Mammary epithelial cell (primary cell): ENCODE measurements around the gene SRSF10.

ENCODE experiments used
- CTCF ChIP-seq, 2 donors: IDR thresholded peaks in 1 of 2; conservative IDR thresholded peaks in 1 of 2; 2 replicates each; pipeline ENCODE4 v1.5.1; 2011 to 2012; ENCODE audit warnings: inconsistent platforms in 2 of 2, low read length in 2 of 2, mild to moderate bottlenecking in 2 of 2, control low read depth in 1 of 2, low read depth in 1 of 2; ENCODE audit not compliant: insufficient read depth in 1 of 2; ENCODE audit errors: extremely low read depth in 1 of 2
- EZH2 ChIP-seq: IDR thresholded peaks from 2 replicates; pipeline ENCODE4 v1.6.1; 2012; ENCODE audit warnings: low read length, inconsistent platforms, borderline replicate concordance

- TF ChIP-seq EZH2 (no peak), CTCF (conservative IDR thresholded peaks at IDR 0.05 in 1 of 2, IDR thresholded peaks at IDR 0.05 in 1 of 2; ENCODE audit: extremely low read depth in 1 of 2, insufficient read depth in 1 of 2, low read depth in 1 of 2, low read length in 2 of 2) (no peak)
Observed at GRCh38 chr1:23977187-23977853, 2.8 kb downstream of the SRSF10 start.
